ENCODE data around the gene ANO2. TPM values are rescaled to one million over a fixed set of nuclear protein-coding genes. Genes with fewer than 3 reads are reported as not detected.
"Not testable (repeated sequence)": the region's sequence is repeated elsewhere in the genome, so short reads cannot be mapped to it uniquely, and the experiment has no call there.

ANO2 gene
- total and polyA plus RNA-seq, 2 donors = 2.9 to 8.8 TPM

- Histone ChIP-seq H3K4me1 (ENCODE audit: insufficient read depth) (no peaks in the 10 kb centered on the region), H3K27ac (ENCODE audit: low read depth) (no peak overlapping the region), H3K4me3 (ENCODE audit: low read depth, low read length) (no peak overlapping the region), H3K36me3 (ENCODE audit: insufficient read depth) (no peaks in the 10 kb centered on the region)
- no peak for DNase-seq (ENCODE audit: extremely low spot score)
- 66% methylated on average over 8 of the region's 8 CpGs for WGBS
These were observed 396.7 kb downstream of the ANO2 start for GRCh38 chr12:5548152-5548943.

GRCh38 chr12:5546616-5547015, 398.4 kb downstream of the ANO2 start:
- no peak overlapping the region for H3K27ac ChIP-seq (ENCODE audit: low read depth)
- 94% methylated on average over 6 of the region's 6 CpGs for WGBS
- no peak for DNase-seq (ENCODE audit: extremely low spot score)
- H3K4me1 ChIP-seq (ENCODE audit: insufficient read depth) = no peaks in the 10 kb centered on the region
- H3K4me3 ChIP-seq (ENCODE audit: low read depth, low read length) = no peak overlapping the region
- no peaks in the 10 kb centered on the region for H3K36me3 ChIP-seq (ENCODE audit: insufficient read depth)

GRCh38 chr12:5537771-5538170, 407.3 kb downstream of the ANO2 start:
- 73% methylated on average over 8 of the region's 8 CpGs for WGBS
- DNase-seq (ENCODE audit: extremely low spot score) = no peak
- H3K36me3 ChIP-seq (ENCODE audit: insufficient read depth) = no peaks in the 10 kb centered on the region
- H3K4me3 ChIP-seq (ENCODE audit: low read depth, low read length) = no peak overlapping the region
- no peaks in the 10 kb centered on the region for H3K4me1 ChIP-seq (ENCODE audit: insufficient read depth)
- H3K27ac ChIP-seq (ENCODE audit: low read depth) = no peak overlapping the region

- WGBS = 44% methylated on average over 13 of the region's 13 CpGs
- H3K4me3 ChIP-seq (ENCODE audit: low read depth, low read length); DNase-seq (ENCODE audit: extremely low spot score); H3K36me3 ChIP-seq (ENCODE audit: insufficient read depth); H3K27ac ChIP-seq (ENCODE audit: low read depth); H3K4me1 ChIP-seq (ENCODE audit: insufficient read depth): not testable (repeated sequence)
These were observed 407.9 kb downstream of the ANO2 start for GRCh38 chr12:5537026-5537615.

- Histone ChIP-seq H3K4me3 (ENCODE audit: low read depth, low read length) (no peak overlapping the region), H3K4me1 (ENCODE audit: insufficient read depth) (no peaks in the 10 kb centered on the region), H3K36me3 (ENCODE audit: insufficient read depth) (no peaks in the 10 kb centered on the region), H3K27ac (ENCODE audit: low read depth) (no peak overlapping the region)
- no peak for DNase-seq (ENCODE audit: extremely low spot score)
- WGBS = 78% methylated on average over 3 of the region's 3 CpGs
These were observed 409.5 kb downstream of the ANO2 start for GRCh38 chr12:5535541-5535940.

- H3K27ac ChIP-seq (ENCODE audit: low read depth) = no peak overlapping the region
- no peaks in the 10 kb centered on the region for H3K4me1 ChIP-seq (ENCODE audit: insufficient read depth)
- DNase-seq (ENCODE audit: extremely low spot score) = no peak
- H3K36me3 ChIP-seq (ENCODE audit: insufficient read depth) = no peaks in the 10 kb centered on the region
- no peak overlapping the region for H3K4me3 ChIP-seq (ENCODE audit: low read depth, low read length)
- WGBS = 94% methylated on average over 10 of the region's 10 CpGs
These were observed 410.4 kb downstream of the ANO2 start for GRCh38 chr12:5534426-5535199.

- no peak for DNase-seq (ENCODE audit: extremely low spot score)
- no peaks in the 10 kb centered on the region for H3K4me1 ChIP-seq (ENCODE audit: insufficient read depth)
- H3K27ac ChIP-seq (ENCODE audit: low read depth) = no peak overlapping the region
- no peak overlapping the region for H3K4me3 ChIP-seq (ENCODE audit: low read depth, low read length)
- no peaks in the 10 kb centered on the region for H3K36me3 ChIP-seq (ENCODE audit: insufficient read depth)
- 78% methylated on average over 3 of the region's 3 CpGs for WGBS
These were observed 411.7 kb downstream of the ANO2 start for GRCh38 chr12:5533368-5533767.

GRCh38 chr12:5525783-5526367, 419.2 kb downstream of the ANO2 start:
- Histone ChIP-seq H3K4me3 (ENCODE audit: low read depth, low read length) (no peak overlapping the region), H3K4me1 (ENCODE audit: insufficient read depth) (no peaks in the 10 kb centered on the region), H3K36me3 (ENCODE audit: insufficient read depth) (no peaks in the 10 kb centered on the region), H3K27ac (ENCODE audit: low read depth) (no peak overlapping the region)
- no peak for DNase-seq (ENCODE audit: extremely low spot score)
- WGBS = 92% methylated on average over 4 of the region's 4 CpGs

GRCh38 chr12:5524769-5525436, 420.2 kb downstream of the ANO2 start:
- WGBS = 89% methylated on average over 15 of the region's 15 CpGs
- Histone ChIP-seq H3K4me1 (ENCODE audit: insufficient read depth) (no peaks in the 10 kb centered on the region), H3K27ac (ENCODE audit: low read depth) (no peak overlapping the region), H3K36me3 (ENCODE audit: insufficient read depth) (no peaks in the 10 kb centered on the region), H3K4me3 (ENCODE audit: low read depth, low read length) (no peak overlapping the region)
- DNase-seq (ENCODE audit: extremely low spot score) = no peak

GRCh38 chr12:5524116-5524768, 420.8 kb downstream of the ANO2 start:
- Histone ChIP-seq H3K4me1 (ENCODE audit: insufficient read depth) (no peaks in the 10 kb centered on the region), H3K27ac (ENCODE audit: low read depth) (no peak overlapping the region), H3K36me3 (ENCODE audit: insufficient read depth) (no peaks in the 10 kb centered on the region), H3K4me3 (ENCODE audit: low read depth, low read length) (no peak overlapping the region)
- no peak for DNase-seq (ENCODE audit: extremely low spot score)
- 92% methylated on average over 12 of the region's 12 CpGs for WGBS

GRCh38 chr12:5523396-5524115, 421.5 kb downstream of the ANO2 start:
- 91% methylated on average over 24 of the region's 24 CpGs for WGBS
- Histone ChIP-seq H3K36me3 (ENCODE audit: insufficient read depth) (no peaks in the 10 kb centered on the region), H3K27ac (ENCODE audit: low read depth) (no peak overlapping the region), H3K4me1 (ENCODE audit: insufficient read depth) (no peaks in the 10 kb centered on the region), H3K4me3 (ENCODE audit: low read depth, low read length) (no peak overlapping the region)
- DNase-seq (ENCODE audit: extremely low spot score) = no peak

- WGBS = 89% methylated on average over 11 of the region's 11 CpGs
- H3K4me3 ChIP-seq (ENCODE audit: low read depth, low read length) = no peak overlapping the region
- no peak overlapping the region for H3K27ac ChIP-seq (ENCODE audit: low read depth)
- no peaks in the 10 kb centered on the region for H3K36me3 ChIP-seq (ENCODE audit: insufficient read depth)
- DNase-seq (ENCODE audit: extremely low spot score) = no peak
- H3K4me1 ChIP-seq (ENCODE audit: insufficient read depth) = no peaks in the 10 kb centered on the region
These were observed 422.4 kb downstream of the ANO2 start for GRCh38 chr12:5522432-5523335.

All from urinary bladder (tissue), 4 donors.